HG02943 (cell line): Measurements from ENCODE around the gene PRSS53.

Source experiments
- ATAC-seq: cut with Tn5 transposase; IDR thresholded peaks from one replicate; pipeline ENCODE4 v1.9.1; 2021; ENCODE audit warnings: mild to moderate bottlenecking, low read depth, moderate library complexity; ENCODE audit not compliant: unreplicated experiment

The PRSS53 gene

GRCh38 chr16:31061126-31061812, 27.5 kb downstream of the PRSS53 start:
- ATAC-seq: no peak

GRCh38 chr16:31055613-31056012, 33.1 kb downstream of the PRSS53 start:
- ATAC-seq: no peak

- ATAC-seq: no peak
These were observed 36.6 kb downstream of the PRSS53 start for GRCh38 chr16:31052114-31052513.

GRCh38 chr16:31050280-31051030, 38.3 kb downstream of the PRSS53 start:
- ATAC-seq: no peak

- ATAC-seq: no peak
These were observed 44.8 kb downstream of the PRSS53 start for GRCh38 chr16:31043898-31044481.

- ATAC-seq: no peak
These were observed 45.4 kb downstream of the PRSS53 start for GRCh38 chr16:31043352-31043751.

GRCh38 chr16:31042866-31043265, 45.9 kb downstream of the PRSS53 start:
- ATAC-seq: no peak

- ATAC-seq: no peak
These were observed 49.8 kb downstream of the PRSS53 start for GRCh38 chr16:31038993-31039392.

GRCh38 chr16:31036691-31037090, 52.1 kb downstream of the PRSS53 start:
- no peak for ATAC-seq

GRCh38 chr16:31033709-31034492, 54.8 kb downstream of the PRSS53 start:
- peak; percentile 38 for ATAC-seq
